Stimulated activated naive B cell treated with anti-CD40 and anti-IgM and Interleukin-4, amounts not matched to agents 10 μg/mL and 1 μg/mL and 100 μg/mL, for 72 hours (primary cell): ENCODE measurements around the gene CXCL8.

Experiments
- ATAC-seq, 2 donors: fragments of 150-1000 bp; cut with Tn5 transposase; replicated peaks; 2 replicates each; pipeline ENCODE4 v1.10.0; 2021; ENCODE audit warnings: moderate library complexity in 1 of 2
- DNase-seq: peaks from one replicate; pipeline ENCODE4 v3.0.0; 2021
- H3K27ac Mint-ChIP-seq: one replicate; pipeline ENCODE4 v1.8.0; 2022; ENCODE audit warnings: mild to moderate bottlenecking, mixed read lengths
- H3K27me3 Mint-ChIP-seq, 2 donors: one replicate each; pipeline ENCODE4 v1.8.0; 2022; ENCODE audit warnings: mixed read lengths in 2 of 2
- H3K36me3 Mint-ChIP-seq, 2 donors: one replicate each; pipeline ENCODE4 v1.8.0; 2022; ENCODE audit warnings: mixed read lengths in 2 of 2, mild to moderate bottlenecking in 1 of 2
- H3K4me1 Mint-ChIP-seq, 2 donors: one replicate each; pipeline ENCODE4 v1.8.0; 2022; ENCODE audit warnings: mixed read lengths in 2 of 2, mild to moderate bottlenecking in 1 of 2
- H3K4me3 Mint-ChIP-seq, 2 donors: one replicate each; pipeline ENCODE4 v1.8.0; 2022; ENCODE audit warnings: mild to moderate bottlenecking in 2 of 2, mixed read lengths in 2 of 2, moderate library complexity in 1 of 2
- H3K9me3 Mint-ChIP-seq, 2 donors: one replicate each; pipeline ENCODE4 v1.8.0; 2022; ENCODE audit warnings: mixed read lengths in 2 of 2, mild to moderate bottlenecking in 1 of 2

CXCL8 gene

GRCh38 chr4:73743281-73743680, 2.9 kb downstream of the CXCL8 start:
- H3K27me3 Mint-ChIP-seq: peaks cover 0 to 3% of the 10 kb centered on the region in 2 donors
- H3K36me3 Mint-ChIP-seq: no peaks in the 10 kb centered on the region
- no peak overlapping the region for H3K27ac Mint-ChIP-seq
- no peak for ATAC-seq
- peaks cover 1 to 3% of the 10 kb centered on the region in 2 donors for H3K9me3 Mint-ChIP-seq
- H3K4me3 Mint-ChIP-seq: no peak overlapping the region
- peaks cover 0 to 2% of the 10 kb centered on the region in 2 donors for H3K4me1 Mint-ChIP-seq
- no peak for DNase-seq

GRCh38 chr4:73743795-73744194, 3.4 kb downstream of the CXCL8 start:
- H3K27me3 Mint-ChIP-seq: peaks cover 0 to 3% of the 10 kb centered on the region in 2 donors
- ATAC-seq: no peak

GRCh38 chr4:73744203-73744602, 3.8 kb downstream of the CXCL8 start:
- Mint-ChIP-seq H3K27me3 (peaks cover 0 to 3% of the 10 kb centered on the region in 2 donors), H3K9me3 (peaks cover 1 to 3% of the 10 kb centered on the region in 2 donors), H3K4me1 (peaks cover 0 to 2% of the 10 kb centered on the region in 2 donors), H3K27ac (no peak overlapping the region), H3K4me3 (no peak overlapping the region), H3K36me3 (no peaks in the 10 kb centered on the region)
- no peak for DNase-seq
- ATAC-seq: no peak

More at GRCh38 chr4:73743795-73744194, 3.4 kb downstream of the CXCL8 start:
- Mint-ChIP-seq H3K27ac (no peak overlapping the region), H3K4me1 (peaks cover 0 to 2% of the 10 kb centered on the region in 2 donors), H3K36me3 (no peaks in the 10 kb centered on the region), H3K9me3 (peaks cover 1 to 3% of the 10 kb centered on the region in 2 donors), H3K4me3 (no peak overlapping the region)
- no peak for DNase-seq

- peaks cover 3 to 6% of the 10 kb centered on the region in 2 donors for H3K27me3 Mint-ChIP-seq
- ATAC-seq: no peak
Measured at GRCh38 chr4:73750730-73751129, 10.4 kb downstream of the CXCL8 start.

GRCh38 chr4:73751166-73751565, 10.8 kb downstream of the CXCL8 start:
- no peak overlapping the region for H3K27ac Mint-ChIP-seq

More at GRCh38 chr4:73750730-73751129, 10.4 kb downstream of the CXCL8 start:
- Mint-ChIP-seq H3K36me3 (no peaks in the 10 kb centered on the region), H3K4me3 (no peak overlapping the region), H3K9me3 (peaks cover 1 to 3% of the 10 kb centered on the region in 2 donors), H3K27ac (no peak overlapping the region), H3K4me1 (no peaks in the 10 kb centered on the region)
- DNase-seq: no peak

GRCh38 chr4:73751830-73752229, 11.5 kb downstream of the CXCL8 start:
- H3K4me3 Mint-ChIP-seq: no peak overlapping the region
- no peak for DNase-seq
- peaks cover 3 to 6% of the 10 kb centered on the region in 2 donors for H3K27me3 Mint-ChIP-seq
- H3K27ac Mint-ChIP-seq: no peak overlapping the region
- no peaks in the 10 kb centered on the region for H3K4me1 Mint-ChIP-seq
- no peaks in the 10 kb centered on the region for H3K36me3 Mint-ChIP-seq
- ATAC-seq: no peak
- peaks cover 1 to 3% of the 10 kb centered on the region in 2 donors for H3K9me3 Mint-ChIP-seq

More at GRCh38 chr4:73751166-73751565, 10.8 kb downstream of the CXCL8 start:
- Mint-ChIP-seq H3K27me3 (peaks cover 3 to 6% of the 10 kb centered on the region in 2 donors), H3K9me3 (peaks cover 1 to 3% of the 10 kb centered on the region in 2 donors), H3K4me3 (no peak overlapping the region), H3K4me1 (no peaks in the 10 kb centered on the region), H3K36me3 (no peaks in the 10 kb centered on the region)
- ATAC-seq (no peak), DNase-seq (no peak)

GRCh38 chr4:73752424-73752823, 12.1 kb downstream of the CXCL8 start:
- peaks cover 3 to 6% of the 10 kb centered on the region in 2 donors for H3K27me3 Mint-ChIP-seq
- H3K4me1 Mint-ChIP-seq: no peaks in the 10 kb centered on the region
- peaks cover 1 to 3% of the 10 kb centered on the region in 2 donors for H3K9me3 Mint-ChIP-seq
- H3K27ac Mint-ChIP-seq: no peak overlapping the region
- DNase-seq: no peak
- H3K36me3 Mint-ChIP-seq: no peaks in the 10 kb centered on the region
- no peak overlapping the region for H3K4me3 Mint-ChIP-seq
- no peak for ATAC-seq

GRCh38 chr4:73753215-73753614, 12.8 kb downstream of the CXCL8 start:
- Mint-ChIP-seq H3K4me3 (no peak overlapping the region), H3K27me3 (peaks cover 0 to 6% of the 10 kb centered on the region in 2 donors), H3K4me1 (no peaks in the 10 kb centered on the region)

GRCh38 chr4:73754934-73755333, 14.6 kb downstream of the CXCL8 start:
- ATAC-seq: no peak
- no peak for DNase-seq
- H3K4me3 Mint-ChIP-seq: no peak overlapping the region
- no peaks in the 10 kb centered on the region for H3K36me3 Mint-ChIP-seq
- peaks cover 0 to 1% of the 10 kb centered on the region in 2 donors for H3K9me3 Mint-ChIP-seq
- H3K27me3 Mint-ChIP-seq: peaks cover 0 to 6% of the 10 kb centered on the region in 2 donors
- no peaks in the 10 kb centered on the region for H3K4me1 Mint-ChIP-seq
- no peak overlapping the region for H3K27ac Mint-ChIP-seq

More at GRCh38 chr4:73753215-73753614, 12.8 kb downstream of the CXCL8 start:
- Mint-ChIP-seq H3K27ac (no peak overlapping the region), H3K36me3 (no peaks in the 10 kb centered on the region), H3K9me3 (peaks cover 0 to 1% of the 10 kb centered on the region in 2 donors)
- DNase-seq (no peak), ATAC-seq (no peak)

- Mint-ChIP-seq H3K4me1 (peaks cover 6 to 7% of the 10 kb centered on the region in 2 donors), H3K4me3 (no peak overlapping the region), H3K27me3 (no peaks in the 10 kb centered on the region), H3K27ac (no peak overlapping the region), H3K9me3 (no peaks in the 10 kb centered on the region), H3K36me3 (no peaks in the 10 kb centered on the region)
- ATAC-seq (no peak), DNase-seq (no peak)
Measured at GRCh38 chr4:73759357-73759756, 19.0 kb downstream of the CXCL8 start.

GRCh38 chr4:73761856-73762255, 21.5 kb downstream of the CXCL8 start:
- Mint-ChIP-seq H3K9me3 (no peaks in the 10 kb centered on the region), H3K4me3 (no peak overlapping the region), H3K27ac (no peak overlapping the region), H3K36me3 (no peaks in the 10 kb centered on the region), H3K4me1 (peaks cover 6 to 7% of the 10 kb centered on the region in 2 donors), H3K27me3 (no peaks in the 10 kb centered on the region)
- no peak for ATAC-seq
- DNase-seq: no peak

- H3K9me3 Mint-ChIP-seq: no peaks in the 10 kb centered on the region
- no peak for DNase-seq
- peak; percentile 72 to 86 for ATAC-seq
- no peaks in the 10 kb centered on the region for H3K36me3 Mint-ChIP-seq
- no peak overlapping the region for H3K27ac Mint-ChIP-seq
- H3K27me3 Mint-ChIP-seq: no peaks in the 10 kb centered on the region
- H3K4me3 Mint-ChIP-seq: no peak overlapping the region
- H3K4me1 Mint-ChIP-seq: peaks cover 6 to 7% of the 10 kb centered on the region in 2 donors
Measured at GRCh38 chr4:73762409-73762808, 22.0 kb downstream of the CXCL8 start.

GRCh38 chr4:73763877-73764276, 23.5 kb downstream of the CXCL8 start:
- ATAC-seq (no peak), DNase-seq (no peak)
- H3K4me1 Mint-ChIP-seq: peaks cover 6 to 7% of the 10 kb centered on the region in 2 donors
- H3K4me3 Mint-ChIP-seq: no peak overlapping the region
- no peaks in the 10 kb centered on the region for H3K9me3 Mint-ChIP-seq
- H3K27me3 Mint-ChIP-seq: no peaks in the 10 kb centered on the region
- no peak overlapping the region for H3K27ac Mint-ChIP-seq
- no peaks in the 10 kb centered on the region for H3K36me3 Mint-ChIP-seq

GRCh38 chr4:73764513-73764912, 24.1 kb downstream of the CXCL8 start:
- no peaks in the 10 kb centered on the region for H3K27me3 Mint-ChIP-seq
- no peaks in the 10 kb centered on the region for H3K36me3 Mint-ChIP-seq
- H3K27ac Mint-ChIP-seq: no peak overlapping the region
- no peak for ATAC-seq
- no peaks in the 10 kb centered on the region for H3K9me3 Mint-ChIP-seq
- peaks cover 6 to 7% of the 10 kb centered on the region in 2 donors for H3K4me1 Mint-ChIP-seq
- DNase-seq: no peak
- H3K4me3 Mint-ChIP-seq: no peak overlapping the region

GRCh38 chr4:73765296-73765695, 24.9 kb downstream of the CXCL8 start:
- DNase-seq (no peak), ATAC-seq (no peak)
- H3K9me3 Mint-ChIP-seq: no peaks in the 10 kb centered on the region
- H3K4me3 Mint-ChIP-seq: no peak overlapping the region
- H3K27me3 Mint-ChIP-seq: no peaks in the 10 kb centered on the region
- H3K36me3 Mint-ChIP-seq: no peaks in the 10 kb centered on the region
- peaks cover 6 to 7% of the 10 kb centered on the region in 2 donors for H3K4me1 Mint-ChIP-seq
- H3K27ac Mint-ChIP-seq: no peak overlapping the region
